IMR-90 (cell line): Measurements from ENCODE around the gene FAH. TPM values are rescaled to one million over a fixed set of nuclear protein-coding genes. Genes with fewer than 3 reads are reported as not detected.

Source experiments
- ATAC-seq: fragments of 200-7000 bp; cut with Tn5 transposase; 2 replicates; pipeline ENCODE4 v1.9.1; 2020; ENCODE audit warnings: low read depth, mild to moderate bottlenecking, moderate library complexity
- BruUV-seq: library from RNA; stranded (reverse); fragments of 400-500 nt; replicated peaks from 2 replicates; lab custom pipeline; 2021; lab: Mats Ljungman, UMichigan
- CTCF ChIA-PET: fragments of 300-600 bp; formaldehyde crosslinking; extraction: SDS; loops from one replicate; lab custom pipeline; 2021; ENCODE audit warnings: antibody characterized with exemption; lab: Yijun Ruan, JAX
- POLR2A ChIA-PET: fragments of 300-600 bp; sonication (Branson Sonifier 250); formaldehyde crosslinking; loops from one replicate; lab custom pipeline; 2022; ENCODE audit warnings: antibody characterized with exemption; ENCODE audit not compliant: unreplicated experiment; lab: Charles Lee
- DNase-seq: peaks from one replicate; pipeline ENCODE4 v3.0.0; 2013
- H2AFZ ChIP-seq: replicated peaks from 2 replicates; pipeline ENCODE3; 2013; ENCODE audit warnings: low read length, mild to moderate bottlenecking; ENCODE audit not compliant: poor library complexity
- H2AK5ac ChIP-seq: 2 replicates; pipeline ENCODE4 v1.6.1; 2013; ENCODE audit warnings: low read depth, low read length, inconsistent platforms
- H2AK9ac ChIP-seq: replicated peaks from 2 replicates; pipeline ENCODE3; 2013; ENCODE audit warnings: mild to moderate bottlenecking, low read depth, low read length, moderate library complexity; ENCODE audit not compliant: poor library complexity
- H2BK120ac ChIP-seq: 2 replicates; pipeline ENCODE4 v1.6.1; 2013; ENCODE audit warnings: low read depth, low read length, inconsistent platforms
- H2BK15ac ChIP-seq: 3 replicates; pipeline ENCODE4 v1.6.1; 2013; ENCODE audit warnings: low read depth, low read length, inconsistent platforms
- H2BK20ac ChIP-seq: 2 replicates; pipeline ENCODE4 v1.6.1; 2013; ENCODE audit warnings: low read depth, mild to moderate bottlenecking, inconsistent platforms, low read length, moderate library complexity
- H2BK5ac ChIP-seq: 2 replicates; pipeline ENCODE4 v1.6.1; 2013; ENCODE audit warnings: mild to moderate bottlenecking, low read depth, low read length, inconsistent platforms; ENCODE audit not compliant: poor library complexity, severe bottlenecking
- H3K14ac ChIP-seq: replicated peaks from 2 replicates; pipeline ENCODE4 v1.6.1; 2013; ENCODE audit warnings: low read depth, low read length, inconsistent platforms
- H3K18ac ChIP-seq: 2 replicates; pipeline ENCODE4 v1.6.1; 2013; ENCODE audit warnings: low read depth, low read length, control low read depth
- H3K23ac ChIP-seq: 2 replicates; pipeline ENCODE4 v1.6.1; 2013; ENCODE audit warnings: low read depth, low read length, inconsistent platforms
- H3K27ac ChIP-seq: 2 replicates; pipeline ENCODE4 v1.5.1; 2013; ENCODE audit warnings: mild to moderate bottlenecking, control low read depth, low read length; ENCODE audit not compliant: insufficient read depth
- H3K27me3 ChIP-seq: 2 replicates; pipeline ENCODE4 v1.6.1; 2013; ENCODE audit warnings: low read length; ENCODE audit not compliant: control insufficient read depth, insufficient read depth
- H3K36me3 ChIP-seq: 2 replicates; pipeline ENCODE4 v1.6.1; 2013; ENCODE audit warnings: low read length, mixed read lengths; ENCODE audit not compliant: control insufficient read depth, insufficient read depth
- H3K4ac ChIP-seq: 2 replicates; pipeline ENCODE4 v1.6.1; 2013; ENCODE audit warnings: low read depth, low read length, inconsistent platforms
- H3K4me1 ChIP-seq: 2 replicates; pipeline ENCODE4 v1.6.1; 2013; ENCODE audit warnings: low read length, mixed read lengths; ENCODE audit not compliant: control insufficient read depth, insufficient read depth
- H3K4me2 ChIP-seq: 2 replicates; pipeline ENCODE4 v1.6.1; 2013; ENCODE audit warnings: low read depth, mild to moderate bottlenecking, control low read depth, low read length, moderate library complexity
- H3K4me3 ChIP-seq: 2 replicates; pipeline ENCODE4 v1.5.1; 2013; ENCODE audit warnings: low read depth, mild to moderate bottlenecking, control low read depth, low read length, moderate library complexity; ENCODE audit not compliant: insufficient read depth
- H3K56ac ChIP-seq: 2 replicates; pipeline ENCODE4 v1.6.1; 2013; ENCODE audit warnings: low read length, inconsistent platforms; ENCODE audit not compliant: insufficient read depth; ENCODE audit errors: extremely low read depth
- H3K79me1 ChIP-seq, 2 experiments: 2 replicates each; pipeline ENCODE4 v1.6.1; 2013; ENCODE audit warnings: low read length in 2 of 2, inconsistent platforms in 1 of 2, low read depth in 1 of 2
- H3K9ac ChIP-seq: 2 replicates; pipeline ENCODE4 v1.6.1; 2013; ENCODE audit warnings: low read depth, low read length, control low read depth
- H3K9me1 ChIP-seq: 2 replicates; pipeline ENCODE4 v1.6.1; 2013; ENCODE audit warnings: low read length, inconsistent platforms; ENCODE audit not compliant: insufficient read depth
- H3K9me3 ChIP-seq: 2 replicates; pipeline ENCODE4 v1.6.1; 2013; ENCODE audit warnings: low read length; ENCODE audit not compliant: control insufficient read depth, insufficient read depth
- H4K20me1 ChIP-seq: 2 replicates; pipeline ENCODE4 v1.6.1; 2013; ENCODE audit warnings: low read length, inconsistent platforms; ENCODE audit not compliant: insufficient read depth
- H4K5ac ChIP-seq: 2 replicates; pipeline ENCODE4 v1.6.1; 2013; ENCODE audit warnings: mild to moderate bottlenecking, low read depth, low read length, control low read depth
- H4K8ac ChIP-seq, 2 experiments: 2 replicates each; pipeline ENCODE4 v1.6.1; 2013; ENCODE audit warnings: low read depth in 2 of 2, low read length in 2 of 2, control low read depth in 1 of 2, inconsistent platforms in 1 of 2
- H4K91ac ChIP-seq: 2 replicates; pipeline ENCODE4 v1.6.1; 2013; ENCODE audit warnings: low read depth, low read length, inconsistent platforms; ENCODE audit not compliant: insufficient read depth
- BHLHE40 ChIP-seq: fragments of 150-350 bp; IDR thresholded peaks from 2 replicates; pipeline ENCODE4 v1.6.1; 2016; ENCODE audit warnings: mild to moderate bottlenecking, low read depth, low read length
- CEBPB ChIP-seq: IDR thresholded peaks from 2 replicates; pipeline ENCODE4 v1.6.1; 2012; ENCODE audit warnings: low read depth, low read length, improper control_type of control experiment
- CHD1 ChIP-seq: IDR thresholded peaks from 2 replicates; pipeline ENCODE4 v1.6.1; 2012; ENCODE audit warnings: low read depth, low read length, improper control_type of control experiment
- CTCF ChIP-seq: conservative IDR thresholded peaks from 2 replicates; pipeline ENCODE4 v1.5.1; 2012; ENCODE audit warnings: mild to moderate bottlenecking, low read depth, low read length, improper control_type of control experiment
- ELK1 ChIP-seq: fragments of 150-350 bp; IDR thresholded peaks from 2 replicates; pipeline ENCODE4 v1.6.1; 2016; ENCODE audit warnings: low read depth, mild to moderate bottlenecking, low read length, moderate library complexity, borderline replicate concordance
- FOS ChIP-seq: fragments of 150-350 bp; IDR thresholded peaks from 2 replicates; pipeline ENCODE4 v1.6.1; 2016; ENCODE audit warnings: low read depth, low read length
- MAFK ChIP-seq: IDR thresholded peaks from 2 replicates; pipeline ENCODE4 v1.6.1; 2012; ENCODE audit warnings: low read depth, low read length, improper control_type of control experiment
- MAZ ChIP-seq: IDR thresholded peaks from 2 replicates; pipeline ENCODE4 v1.6.1; 2012; ENCODE audit warnings: low read depth, mild to moderate bottlenecking, low read length, improper control_type of control experiment, moderate library complexity, borderline replicate concordance
- MXI1 ChIP-seq: IDR thresholded peaks from 2 replicates; pipeline ENCODE4 v1.6.1; 2012; ENCODE audit warnings: low read depth, mild to moderate bottlenecking, low read length, moderate library complexity, borderline replicate concordance
- NFE2L2 ChIP-seq: fragments of 150-350 bp; IDR thresholded peaks from 2 replicates; pipeline ENCODE4 v1.6.1; 2016; ENCODE audit warnings: low read depth, mild to moderate bottlenecking, low read length
- POLR2A ChIP-seq: IDR thresholded peaks from 2 replicates; pipeline ENCODE4 v1.6.1; 2012; ENCODE audit warnings: mild to moderate bottlenecking, low read depth, low read length
- RAD21 ChIP-seq: IDR thresholded peaks from 2 replicates; pipeline ENCODE4 v1.6.1; 2012; ENCODE audit warnings: low read length, improper control_type of control experiment
- RCOR1 ChIP-seq: IDR thresholded peaks from 2 replicates; pipeline ENCODE4 v1.6.1; 2012; ENCODE audit warnings: mild to moderate bottlenecking, low read length, improper control_type of control experiment; ENCODE audit not compliant: insufficient replicate concordance
- RFX5 ChIP-seq: IDR thresholded peaks from 2 replicates; pipeline ENCODE4 v1.8.0; 2012; ENCODE audit warnings: low read depth, mild to moderate bottlenecking, low read length, moderate library complexity
- SMC3 ChIP-seq: fragments of 150-350 bp; IDR thresholded peaks from 2 replicates; pipeline ENCODE4 v1.6.1; 2016; ENCODE audit warnings: low read depth, mild to moderate bottlenecking, antibody characterized with exemption, low read length, moderate library complexity
- USF2 ChIP-seq: fragments of 150-350 bp; IDR thresholded peaks from 2 replicates; pipeline ENCODE4 v1.6.1; 2017; ENCODE audit warnings: mild to moderate bottlenecking, antibody characterized with exemption, low read length, low read depth
- WGBS, 2 experiments: methylation state at CpG; one replicate each; pipeline versions ENCODE4 v1.1.5 to v1.1.7; 2013; ENCODE audit warnings: missing lambda C conversion rate in 2 of 2; ENCODE audit not compliant: insufficient read length in 1 of 2; ENCODE audit errors: extremely low coverage in 2 of 2; 5-methylcytosine and 5-hydroxymethylcytosine counted together
- dilution Hi-C: fragments of 300-500 bp; cut with HindIII; formaldehyde crosslinking; loops from one replicate; pipeline ENCODE4 v1.14.3; 2018; ENCODE audit warnings: low sequenced_read_pairs; ENCODE audit not compliant: unreplicated experiment
- in situ Hi-C: fragments of 300-500 bp; cut with MboI; formaldehyde crosslinking; loops from 3 replicates; pipeline ENCODE4 v1.14.3; 2019; ENCODE audit warnings: low sequenced_read_pairs, inconsistent platforms, mixed read lengths
- intact Hi-C: fragments of 100-400 bp; cut with micrococcal nuclease; formaldehyde crosslinking; loops from 2 replicates; pipeline ENCODE4 v1.10.0; 2022
- polyA plus RNA-seq, 3 experiments: library from polyadenylated mRNA; depleted of rRNA; stranded (reverse); fragments of >200 nt; gene quantifications; 2 replicates each; pipeline ENCODE4 v1.2.3, GENCODE V29; 2012; ENCODE audit warnings: low replicate concordance in 1 of 3
- total RNA-seq: library from RNA; depleted of rRNA; stranded (reverse); fragments of >200 nt; gene quantifications from 2 replicates; pipeline ENCODE4 v1.2.3, GENCODE V29; 2012

FAH gene
- total and polyA plus RNA-seq, 2 of the 4 experiments (the other 2 are of a cell fraction) = 43.1 to 48.6 TPM

- BruUV-seq = no TSS peak
- Histone ChIP-seq H4K20me1 (no peaks in the 10 kb centered on the region), H2BK15ac (peak overlapping the region; percentile 46; the same call in 1 of the 3 replicates), H2AK9ac (no peak overlapping the region), H3K4ac (peak overlapping the region; percentile 71; the same call in 1 of the 2 replicates), H3K56ac (no peak overlapping the region), H3K27ac (no peak overlapping the region), H4K5ac (no peak overlapping the region), H2BK5ac (no peak overlapping the region), H3K36me3 (peaks cover 37% of the 10 kb centered on the region), H3K4me3 (no peak overlapping the region), H2AFZ (no peak overlapping the region), H3K4me1 (peaks cover 13% of the 10 kb centered on the region), H3K9me1 (peaks cover 32% of the 10 kb centered on the region), H4K8ac (no peak overlapping the region), H3K4me2 (no peak overlapping the region), H3K27me3 (no peaks in the 10 kb centered on the region), H4K91ac (no peak overlapping the region), H3K9ac (no peak overlapping the region), H3K79me1 (peaks cover 3 to 7% of the 10 kb centered on the region in 2 experiments), H3K23ac (no peak overlapping the region), H3K18ac (no peak overlapping the region), H3K9me3 (no peaks in the 10 kb centered on the region; the same call in 1 of the 2 replicates), H2BK20ac (peak overlapping the region; percentile 28; the same call in 1 of the 2 replicates), H2BK120ac (peak overlapping the region; percentile 45; the same call in 1 of the 2 replicates), H2AK5ac (peak overlapping the region; percentile 99), H3K14ac (no peak overlapping the region)
- ATAC-seq = no peak
- dilution Hi-C loops (no loop called here), intact Hi-C loops (no loop called here), in situ Hi-C loops (no loop called here)
- no peak for TF ChIP-seq USF2
- TF ChIP-seq POLR2A = no peak
- no peak for TF ChIP-seq ELK1
- TF ChIP-seq FOS = no peak
- no peak for TF ChIP-seq RCOR1
- no peak for TF ChIP-seq CTCF
- TF ChIP-seq CEBPB = no peak
- no peak for TF ChIP-seq RAD21
- TF ChIP-seq CHD1 = no peak
- no peak for TF ChIP-seq MAFK
- no peak for TF ChIP-seq NFE2L2
- TF ChIP-seq RFX5 = no peak
- no peak for TF ChIP-seq MXI1
- TF ChIP-seq BHLHE40 = no peak
- TF ChIP-seq MAZ = no peak
- TF ChIP-seq SMC3 = no peak
- CTCF ChIA-PET = no interaction called here
- no peak for DNase-seq
- WGBS, 2 experiments = 95% methylated on average over 5 of the region's 10 CpGs; no CpG with 5 or more reads in 1 of the 2 experiments
- POLR2A ChIA-PET = no interaction called here
Observed at GRCh38 chr15:80180986-80181385, 28.2 kb downstream of the FAH start.
